ENCODE data around the gene GKN1. TPM values are rescaled to one million over a fixed set of nuclear protein-coding genes. Genes with fewer than 3 reads are reported as not detected.

The GKN1 gene
- total RNA-seq, 1 experiment from 2014 or later: not detected

DNA sequence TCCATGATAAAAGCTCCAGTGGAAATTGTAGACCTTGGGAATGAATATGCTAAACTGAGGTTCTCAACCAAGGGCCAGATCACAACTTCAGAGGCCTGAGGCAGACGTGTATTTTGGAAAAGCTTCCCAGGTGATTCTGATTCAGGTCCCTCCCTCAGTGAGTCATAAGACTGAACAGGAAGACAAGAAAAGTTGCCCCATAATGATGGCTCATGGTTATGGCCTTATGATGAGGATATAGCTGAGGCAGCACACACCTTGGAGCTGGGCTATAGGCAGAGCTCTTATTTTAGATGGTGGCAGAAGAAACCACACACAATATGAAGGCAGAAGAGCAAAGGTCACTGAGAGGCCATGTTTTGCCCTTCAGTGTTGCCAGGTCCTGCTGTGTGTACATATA lies 48.1 kb downstream of the GKN1 start:
- no peak for DNase-seq (ENCODE audit: low spot score)
- no peaks in the 10 kb centered on the region for H3K36me3 Mint-ChIP-seq
- no peak for TF ChIP-seq ZNF423 (CRISPR knock-in tag; IDR thresholded peaks at IDR 0.05)
- TF ChIP-seq, protein P1, sequence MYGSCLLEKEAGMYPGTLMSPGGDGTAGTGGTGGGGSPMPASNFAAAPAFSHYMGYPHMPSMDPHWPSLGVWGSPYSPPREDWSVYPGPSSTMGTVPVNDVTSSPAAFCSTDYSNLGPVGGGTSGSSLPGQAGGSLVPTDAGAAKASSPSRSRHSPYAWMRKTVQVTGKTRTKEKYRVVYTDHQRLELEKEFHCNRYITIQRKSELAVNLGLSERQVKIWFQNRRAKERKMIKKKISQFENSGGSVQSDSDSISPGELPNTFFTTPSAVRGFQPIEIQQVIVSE (CRISPR knock-in tag; IDR thresholded peaks at IDR 0.05; ENCODE audit: borderline replicate concordance): no peak
- no peak for TF ChIP-seq ETV6 (CRISPR knock-in tag; IDR thresholded peaks at IDR 0.05)
- no peak for TF ChIP-seq EMX1 (CRISPR knock-in tag; IDR thresholded peaks at IDR 0.05)
- TF ChIP-seq FOXK1 (CRISPR knock-in tag; IDR thresholded peaks at IDR 0.05): no peak
- TF ChIP-seq TEAD1 (CRISPR knock-in tag; IDR thresholded peaks at IDR 0.05): no peak
- TF ChIP-seq, protein P2, sequence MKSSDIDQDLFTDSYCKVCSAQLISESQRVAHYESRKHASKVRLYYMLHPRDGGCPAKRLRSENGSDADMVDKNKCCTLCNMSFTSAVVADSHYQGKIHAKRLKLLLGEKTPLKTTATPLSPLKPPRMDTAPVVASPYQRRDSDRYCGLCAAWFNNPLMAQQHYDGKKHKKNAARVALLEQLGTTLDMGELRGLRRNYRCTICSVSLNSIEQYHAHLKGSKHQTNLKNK (CRISPR knock-in tag; IDR thresholded peaks at IDR 0.05): no peak
- TF ChIP-seq NR3C1 (CRISPR knock-in tag; conservative IDR thresholded peaks at IDR 0.05; ENCODE audit: low read depth): no peak
- TF ChIP-seq, protein P3, sequence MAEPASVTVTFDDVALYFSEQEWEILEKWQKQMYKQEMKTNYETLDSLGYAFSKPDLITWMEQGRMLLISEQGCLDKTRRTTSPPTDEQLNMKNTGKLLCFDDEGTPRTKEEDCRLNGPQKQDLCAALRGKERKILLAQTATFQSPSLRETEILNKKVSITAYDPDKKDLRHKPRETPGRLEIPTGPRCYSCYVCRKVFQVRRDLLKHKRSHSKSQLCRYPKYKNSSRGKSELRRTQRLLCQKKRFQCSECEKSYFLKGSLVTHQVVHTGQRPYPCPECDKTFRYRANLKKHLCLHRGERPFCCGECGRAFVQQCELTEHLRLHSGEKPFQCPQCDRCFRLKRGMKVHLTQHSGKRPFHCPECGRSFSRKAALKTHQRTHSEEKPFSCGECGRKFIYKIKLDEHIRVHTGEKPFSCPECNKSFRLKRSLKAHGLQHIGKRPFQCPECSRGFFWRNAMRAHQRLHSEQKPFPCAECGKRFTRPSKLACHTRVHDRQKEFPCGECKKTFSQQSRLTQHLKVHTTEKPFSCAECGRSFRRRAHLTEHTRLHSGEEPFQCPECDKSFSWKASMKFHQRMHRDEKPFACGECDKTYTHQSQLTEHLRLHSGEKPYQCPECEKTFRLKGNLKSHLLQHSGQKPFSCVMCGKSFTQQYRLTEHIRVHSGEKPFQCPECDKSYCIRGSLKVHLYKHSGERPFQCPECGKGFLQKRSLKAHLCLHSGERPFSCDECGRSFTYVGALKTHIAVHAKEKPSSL (CRISPR knock-in tag; conservative IDR thresholded peaks at IDR 0.05): no peak
- TF ChIP-seq NFATC4 (CRISPR knock-in tag; IDR thresholded peaks at IDR 0.05): no peak
- no peak for TF ChIP-seq ZNF317 (CRISPR knock-in tag; IDR thresholded peaks at IDR 0.05; ENCODE audit: borderline replicate concordance, low read depth)
- TF ChIP-seq ZNF671 (CRISPR knock-in tag; IDR thresholded peaks at IDR 0.05): no peak
- no peak overlapping the region for H3K4me3 Mint-ChIP-seq
- CTCF ChIA-PET: interaction anchor here (0.8 to 1.5 kb wide), 2 partner anchors 79 to 270 kb away, joined by 3 to 6 read pairs; no protein-coding TSS in a partner anchor
- POLR2A ChIA-PET: no interaction called here
- no peak for ATAC-seq
- H3K9me3 Mint-ChIP-seq: no peaks in the 10 kb centered on the region
- H3K27me3 Mint-ChIP-seq (ENCODE audit: low read depth): no peaks in the 10 kb centered on the region
- H3K4me1 Mint-ChIP-seq: peaks cover 19% of the 10 kb centered on the region
- H3K27ac Mint-ChIP-seq: no peak overlapping the region

DNA sequence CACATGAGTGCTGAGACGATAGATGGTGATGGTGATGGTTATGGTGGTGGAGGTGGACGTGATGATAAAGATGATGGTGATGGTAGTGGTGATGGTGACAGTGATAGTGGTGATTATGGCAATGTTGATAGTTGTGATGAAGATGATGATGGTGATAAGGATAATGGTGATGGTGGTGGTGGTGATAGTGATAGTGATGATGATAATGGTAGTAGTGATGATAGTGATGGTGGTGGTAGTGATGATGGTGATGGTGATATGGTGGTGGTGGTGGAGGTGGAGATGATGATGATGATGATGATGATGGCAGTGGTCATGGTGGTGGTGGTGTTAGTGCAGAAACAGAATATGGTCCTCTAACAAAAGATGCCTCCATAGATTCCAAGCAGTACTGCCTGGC lies 48.8 kb downstream of the GKN1 start:
- H3K9me3 Mint-ChIP-seq: no peaks in the 10 kb centered on the region
- H3K27ac Mint-ChIP-seq: no peak overlapping the region
- peaks cover 19% of the 10 kb centered on the region for H3K4me1 Mint-ChIP-seq
- DNase-seq (ENCODE audit: low spot score) (no peak), ATAC-seq (no peak)
- H3K4me3 Mint-ChIP-seq: no peak overlapping the region
- no peaks in the 10 kb centered on the region for H3K36me3 Mint-ChIP-seq
- ChIA-PET POLR2A (no interaction called here), CTCF (no interaction called here)
- TF ChIP-seq SMAD4 (CRISPR knock-in tag; IDR thresholded peaks at IDR 0.05) (no peak), PRRX2 (CRISPR knock-in tag; IDR thresholded peaks at IDR 0.05) (no peak), OVOL2 (CRISPR knock-in tag; IDR thresholded peaks at IDR 0.05; ENCODE audit: borderline replicate concordance) (no peak), ESRRA (CRISPR knock-in tag; IDR thresholded peaks at IDR 0.05; ENCODE audit: borderline replicate concordance) (no peak), ZNF317 (CRISPR knock-in tag; IDR thresholded peaks at IDR 0.05; ENCODE audit: borderline replicate concordance, low read depth) (no peak), GRHL2 (CRISPR knock-in tag; IDR thresholded peaks at IDR 0.05; ENCODE audit: insufficient replicate concordance, severe bottlenecking) (no peak), ZNF232 (CRISPR knock-in tag; IDR thresholded peaks at IDR 0.05) (no peak), ZNF671 (CRISPR knock-in tag; IDR thresholded peaks at IDR 0.05) (no peak), NR3C1 (CRISPR knock-in tag; conservative IDR thresholded peaks at IDR 0.05; ENCODE audit: low read depth) (no peak), SOX15 (CRISPR knock-in tag; IDR thresholded peaks at IDR 0.05) (no peak), ZNF138 (CRISPR knock-in tag; conservative IDR thresholded peaks at IDR 0.05) (no peak)
- TF ChIP-seq, protein P4, sequence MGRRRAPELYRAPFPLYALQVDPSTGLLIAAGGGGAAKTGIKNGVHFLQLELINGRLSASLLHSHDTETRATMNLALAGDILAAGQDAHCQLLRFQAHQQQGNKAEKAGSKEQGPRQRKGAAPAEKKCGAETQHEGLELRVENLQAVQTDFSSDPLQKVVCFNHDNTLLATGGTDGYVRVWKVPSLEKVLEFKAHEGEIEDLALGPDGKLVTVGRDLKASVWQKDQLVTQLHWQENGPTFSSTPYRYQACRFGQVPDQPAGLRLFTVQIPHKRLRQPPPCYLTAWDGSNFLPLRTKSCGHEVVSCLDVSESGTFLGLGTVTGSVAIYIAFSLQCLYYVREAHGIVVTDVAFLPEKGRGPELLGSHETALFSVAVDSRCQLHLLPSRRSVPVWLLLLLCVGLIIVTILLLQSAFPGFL (CRISPR knock-in tag; IDR thresholded peaks at IDR 0.05; ENCODE audit: borderline replicate concordance): no peak
- TF ChIP-seq, protein P5, sequence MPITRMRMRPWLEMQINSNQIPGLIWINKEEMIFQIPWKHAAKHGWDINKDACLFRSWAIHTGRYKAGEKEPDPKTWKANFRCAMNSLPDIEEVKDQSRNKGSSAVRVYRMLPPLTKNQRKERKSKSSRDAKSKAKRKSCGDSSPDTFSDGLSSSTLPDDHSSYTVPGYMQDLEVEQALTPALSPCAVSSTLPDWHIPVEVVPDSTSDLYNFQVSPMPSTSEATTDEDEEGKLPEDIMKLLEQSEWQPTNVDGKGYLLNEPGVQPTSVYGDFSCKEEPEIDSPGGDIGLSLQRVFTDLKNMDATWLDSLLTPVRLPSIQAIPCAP (CRISPR knock-in tag; IDR thresholded peaks at IDR 0.05): no peak
- TF ChIP-seq, protein P6, sequence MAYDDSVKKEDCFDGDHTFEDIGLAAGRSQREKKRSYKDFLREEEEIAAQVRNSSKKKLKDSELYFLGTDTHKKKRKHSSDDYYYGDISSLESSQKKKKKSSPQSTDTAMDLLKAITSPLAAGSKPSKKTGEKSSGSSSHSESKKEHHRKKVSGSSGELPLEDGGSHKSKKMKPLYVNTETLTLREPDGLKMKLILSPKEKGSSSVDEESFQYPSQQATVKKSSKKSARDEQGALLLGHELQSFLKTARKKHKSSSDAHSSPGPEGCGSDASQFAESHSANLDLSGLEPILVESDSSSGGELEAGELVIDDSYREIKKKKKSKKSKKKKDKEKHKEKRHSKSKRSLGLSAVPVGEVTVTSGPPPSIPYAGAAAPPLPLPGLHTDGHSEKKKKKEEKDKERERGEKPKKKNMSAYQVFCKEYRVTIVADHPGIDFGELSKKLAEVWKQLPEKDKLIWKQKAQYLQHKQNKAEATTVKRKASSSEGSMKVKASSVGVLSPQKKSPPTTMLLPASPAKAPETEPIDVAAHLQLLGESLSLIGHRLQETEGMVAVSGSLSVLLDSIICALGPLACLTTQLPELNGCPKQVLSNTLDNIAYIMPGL (CRISPR knock-in tag; IDR thresholded peaks at IDR 0.05): no peak
- TF ChIP-seq, protein P7, sequence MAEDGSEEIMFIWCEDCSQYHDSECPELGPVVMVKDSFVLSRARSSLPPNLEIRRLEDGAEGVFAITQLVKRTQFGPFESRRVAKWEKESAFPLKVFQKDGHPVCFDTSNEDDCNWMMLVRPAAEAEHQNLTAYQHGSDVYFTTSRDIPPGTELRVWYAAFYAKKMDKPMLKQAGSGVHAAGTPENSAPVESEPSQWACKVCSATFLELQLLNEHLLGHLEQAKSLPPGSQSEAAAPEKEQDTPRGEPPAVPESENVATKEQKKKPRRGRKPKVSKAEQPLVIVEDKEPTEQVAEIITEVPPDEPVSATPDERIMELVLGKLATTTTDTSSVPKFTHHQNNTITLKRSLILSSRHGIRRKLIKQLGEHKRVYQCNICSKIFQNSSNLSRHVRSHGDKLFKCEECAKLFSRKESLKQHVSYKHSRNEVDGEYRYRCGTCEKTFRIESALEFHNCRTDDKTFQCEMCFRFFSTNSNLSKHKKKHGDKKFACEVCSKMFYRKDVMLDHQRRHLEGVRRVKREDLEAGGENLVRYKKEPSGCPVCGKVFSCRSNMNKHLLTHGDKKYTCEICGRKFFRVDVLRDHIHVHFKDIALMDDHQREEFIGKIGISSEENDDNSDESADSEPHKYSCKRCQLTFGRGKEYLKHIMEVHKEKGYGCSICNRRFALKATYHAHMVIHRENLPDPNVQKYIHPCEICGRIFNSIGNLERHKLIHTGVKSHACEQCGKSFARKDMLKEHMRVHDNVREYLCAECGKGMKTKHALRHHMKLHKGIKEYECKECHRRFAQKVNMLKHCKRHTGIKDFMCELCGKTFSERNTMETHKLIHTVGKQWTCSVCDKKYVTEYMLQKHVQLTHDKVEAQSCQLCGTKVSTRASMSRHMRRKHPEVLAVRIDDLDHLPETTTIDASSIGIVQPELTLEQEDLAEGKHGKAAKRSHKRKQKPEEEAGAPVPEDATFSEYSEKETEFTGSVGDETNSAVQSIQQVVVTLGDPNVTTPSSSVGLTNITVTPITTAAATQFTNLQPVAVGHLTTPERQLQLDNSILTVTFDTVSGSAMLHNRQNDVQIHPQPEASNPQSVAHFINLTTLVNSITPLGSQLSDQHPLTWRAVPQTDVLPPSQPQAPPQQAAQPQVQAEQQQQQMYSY (CRISPR knock-in tag; IDR thresholded peaks at IDR 0.05): no peak
- TF ChIP-seq, protein P8, sequence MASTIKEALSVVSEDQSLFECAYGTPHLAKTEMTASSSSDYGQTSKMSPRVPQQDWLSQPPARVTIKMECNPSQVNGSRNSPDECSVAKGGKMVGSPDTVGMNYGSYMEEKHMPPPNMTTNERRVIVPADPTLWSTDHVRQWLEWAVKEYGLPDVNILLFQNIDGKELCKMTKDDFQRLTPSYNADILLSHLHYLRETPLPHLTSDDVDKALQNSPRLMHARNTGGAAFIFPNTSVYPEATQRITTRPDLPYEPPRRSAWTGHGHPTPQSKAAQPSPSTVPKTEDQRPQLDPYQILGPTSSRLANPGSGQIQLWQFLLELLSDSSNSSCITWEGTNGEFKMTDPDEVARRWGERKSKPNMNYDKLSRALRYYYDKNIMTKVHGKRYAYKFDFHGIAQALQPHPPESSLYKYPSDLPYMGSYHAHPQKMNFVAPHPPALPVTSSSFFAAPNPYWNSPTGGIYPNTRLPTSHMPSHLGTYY (CRISPR knock-in tag; IDR thresholded peaks at IDR 0.05): no peak
- no peaks in the 10 kb centered on the region for H3K27me3 Mint-ChIP-seq (ENCODE audit: low read depth)
